GM12878 (cell line): ENCODE data around the gene MEIS2. TPM values are rescaled to one million over a fixed set of nuclear protein-coding genes. Genes with fewer than 3 reads are reported as not detected.

Experiments used
- ATAC-seq: fragments of 200-7000 bp; cut with Tn5 transposase; 3 replicates; pipeline ENCODE4 v1.9.1; 2020; ENCODE audit warnings: mild to moderate bottlenecking, moderate library complexity
- BruUV-seq: library from RNA; stranded (reverse); fragments of 400-500 nt; replicated peaks from 2 replicates; lab custom pipeline; 2021; lab: Mats Ljungman, UMichigan
- CTCF ChIA-PET: fragments of 300-600 bp; sonication (Branson Sonifier 250); formaldehyde crosslinking; extraction: SDS; loops from one replicate; lab custom pipeline; 2021; ENCODE audit warnings: inconsistent platforms; lab: Yijun Ruan, JAX
- POLR2A ChIA-PET: fragments of 350-600 bp; formaldehyde crosslinking; extraction: SDS; loops from one replicate; lab custom pipeline; 2021; ENCODE audit warnings: inconsistent platforms; lab: Charles Lee
- RAD21 ChIA-PET: fragments of 300-600 bp; sonication (Branson Sonifier 250); formaldehyde crosslinking; loops from one replicate; lab custom pipeline; 2023; ENCODE audit warnings: antibody characterized with exemption; ENCODE audit not compliant: unreplicated experiment; lab: Charles Lee
- SMC1A ChIA-PET: fragments of 300-600 bp; sonication (Branson Sonifier 250); formaldehyde crosslinking; loops from one replicate; lab custom pipeline; 2023; ENCODE audit not compliant: unreplicated experiment, uncharacterized antibody; lab: Charles Lee
- DNase-seq: peaks from one replicate; pipeline ENCODE4 v3.0.0-alpha.2; 2011; ENCODE audit warnings: low read depth, low spot score
- FAIRE-seq: peaks from 3 replicates; lab custom pipeline; 2011; peaks lifted over from hg19 to GRCh38; lab: Jason Lieb, UNC
- H2AFZ ChIP-seq: 2 replicates; pipeline ENCODE4 v1.6.0; 2011; ENCODE audit warnings: low read depth, low read length, control low read depth; ENCODE audit not compliant: control insufficient read depth
- H3K27ac ChIP-seq: 2 replicates; pipeline ENCODE4 v1.5.1; 2011; ENCODE audit warnings: control low read depth; ENCODE audit not compliant: control insufficient read depth, insufficient read depth
- H3K27me3 ChIP-seq, 2 experiments: replicated peaks in 1 of 2; 2 replicates each; pipeline versions ENCODE4 v1.6.0 to v1.6.1; 2011; ENCODE audit warnings: low read length in 1 of 2; ENCODE audit not compliant: control insufficient read depth in 2 of 2, insufficient read depth in 2 of 2
- H3K36me3 ChIP-seq, 2 experiments: 2 replicates each; pipeline ENCODE4 v1.5.1; 2011; ENCODE audit warnings: low read length in 1 of 2; ENCODE audit not compliant: control insufficient read depth in 2 of 2, insufficient read depth in 2 of 2
- H3K4me1 ChIP-seq: 2 replicates; pipeline ENCODE4 v1.6.1; 2011; ENCODE audit warnings: mild to moderate bottlenecking, low read length, moderate library complexity, mixed read lengths; ENCODE audit not compliant: control insufficient read depth, insufficient read depth
- H3K4me2 ChIP-seq: 2 replicates; pipeline ENCODE4 v1.6.0; 2011; ENCODE audit warnings: control low read depth; ENCODE audit not compliant: control insufficient read depth, insufficient read depth
- H3K4me3 ChIP-seq: fragments of 200-600 bp; sonication (generic); 2 replicates; pipeline ENCODE4 v1.5.1; 2016
- H3K79me2 ChIP-seq: 2 replicates; pipeline ENCODE4 v1.6.0; 2011; ENCODE audit warnings: low read length; ENCODE audit not compliant: control insufficient read depth, insufficient read depth
- H3K9ac ChIP-seq: 2 replicates; pipeline ENCODE4 v1.8.0; 2011; ENCODE audit warnings: low read length, control low read depth, mixed read lengths; ENCODE audit not compliant: control insufficient read depth, insufficient read depth
- H3K9me3 ChIP-seq: replicated peaks from 3 replicates; pipeline ENCODE4 v1.5.1; 2011; ENCODE audit warnings: mild to moderate bottlenecking, low read length; ENCODE audit not compliant: control insufficient read depth, insufficient read depth
- H4K20me1 ChIP-seq: 2 replicates; pipeline ENCODE4 v1.6.0; 2011; ENCODE audit not compliant: control insufficient read depth, insufficient read depth
- DPF2 ChIP-seq: fragments of 450-650 bp; IDR thresholded peaks from 2 replicates; pipeline ENCODE4 v1.6.1; 2017; ENCODE audit warnings: mild to moderate bottlenecking
- EED ChIP-seq: sonication (generic); IDR thresholded peaks from 2 replicates; pipeline ENCODE4 v1.6.1; 2016; ENCODE audit warnings: antibody characterized with exemption, low read depth
- ETV6 ChIP-seq, 2 experiments: fragments of 450-650 bp in 1 of 2; IDR thresholded peaks in 1 of 2; conservative IDR thresholded peaks in 1 of 2; 2 replicates each; pipeline ENCODE4 v1.6.1; 2014; ENCODE audit warnings: antibody characterized with exemption in 1 of 2, borderline replicate concordance in 1 of 2, low read depth in 1 of 2, mild to moderate bottlenecking in 1 of 2, moderate library complexity in 1 of 2
- FOXK2 ChIP-seq: fragments of 450-650 bp; IDR thresholded peaks from 2 replicates; pipeline ENCODE4 v1.6.1; 2017; ENCODE audit warnings: mild to moderate bottlenecking, moderate library complexity
- MEF2B ChIP-seq: fragments of 450-650 bp; IDR thresholded peaks from 2 replicates; pipeline ENCODE4 v1.6.1; 2018; ENCODE audit warnings: mild to moderate bottlenecking, moderate library complexity; ENCODE audit not compliant: partially characterized antibody, poor library complexity, severe bottlenecking
- NFYB ChIP-seq: IDR thresholded peaks from 2 replicates; pipeline ENCODE4 v1.6.1; 2011; ENCODE audit warnings: low read depth, mild to moderate bottlenecking, low read length, improper control_type of control experiment, moderate library complexity; ENCODE audit not compliant: insufficient read depth
- POLR2AphosphoS2 ChIP-seq: IDR thresholded peaks from 2 replicates; pipeline ENCODE4 v1.6.1; 2011; ENCODE audit warnings: low read depth, mild to moderate bottlenecking, low read length, improper control_type of control experiment, moderate library complexity
- PRDM15 ChIP-seq: fragments of 450-650 bp; formaldehyde crosslinking; IDR thresholded peaks from 2 replicates; pipeline ENCODE4 v1.4.0; 2020; ENCODE audit warnings: mild to moderate bottlenecking, moderate library complexity
- RCOR1 ChIP-seq: conservative IDR thresholded peaks from 2 replicates; pipeline ENCODE4 v1.6.1; 2012; ENCODE audit warnings: low read depth, low read length, improper control_type of control experiment
- SMARCA5 ChIP-seq: fragments of 450-650 bp; IDR thresholded peaks from 2 replicates; pipeline ENCODE4 v1.6.1; 2017; ENCODE audit warnings: mild to moderate bottlenecking
- TCF12 ChIP-seq: IDR thresholded peaks from 2 replicates; pipeline ENCODE4 v1.6.1; 2011; ENCODE audit warnings: low read depth, mild to moderate bottlenecking, low read length
- WGBS: methylation state at CpG from one replicate; pipeline ENCODE4 v1.1.6; 2016; ENCODE audit warnings: low lambda C conversion rate; ENCODE audit not compliant: insufficient replicate concordance, insufficient coverage; ENCODE audit errors: missing lambda C conversion rate; 5-methylcytosine and 5-hydroxymethylcytosine counted together
- in situ Hi-C: fragments of 300-500 bp; cut with MboI; formaldehyde crosslinking; loops from 9 replicates; pipeline ENCODE4 v1.14.3; 2018; ENCODE audit warnings: mixed read lengths
- intact Hi-C: fragments of 100-400 bp; cut with micrococcal nuclease; formaldehyde crosslinking; loops from one replicate; pipeline ENCODE4 v1.14.2; 2022; ENCODE audit not compliant: unreplicated experiment
- polyA plus RNA-seq, 11 experiments: library from polyadenylated mRNA; depleted of rRNA in 4 of 11; unstranded in 6 of 11; stranded (reverse) in 5 of 11; fragments of >200 nt; fragmentation: Nextera tagmentation in 4 of 11; fragmentation: Illumina TruSeq in 1 of 11; extraction: Ambion mirVana in 4 of 11; extraction: Trizol in 1 of 11; gene quantifications; 1 replicate in 1 of 11; 2 replicates in 10 of 11; pipeline versions ENCODE4 v1.2.1 to v1.2.3, GENCODE V29; 2011 to 2016; ENCODE audit warnings: inconsistent platforms in 2 of 11, missing spikeins in 2 of 11, low read depth in 1 of 11
- total RNA-seq, 4 experiments: library from RNA; depleted of rRNA in 3 of 4; stranded (reverse); fragments of >200 nt in 3 of 4; fragmentation: Illumina TruSeq in 1 of 4; extraction: Trizol in 1 of 4; gene quantifications; 2 replicates each; pipeline versions ENCODE4 v1.2.1 to v1.2.3, GENCODE V29; 2013 to 2021

MEIS2 gene
- total and polyA plus RNA-seq, 10 of the 15 experiments (the other 5 are each of a cell fraction or from before 2014, with no cell fraction given), result 9.2 to 54.0 (median 20.4) TPM

DNA sequence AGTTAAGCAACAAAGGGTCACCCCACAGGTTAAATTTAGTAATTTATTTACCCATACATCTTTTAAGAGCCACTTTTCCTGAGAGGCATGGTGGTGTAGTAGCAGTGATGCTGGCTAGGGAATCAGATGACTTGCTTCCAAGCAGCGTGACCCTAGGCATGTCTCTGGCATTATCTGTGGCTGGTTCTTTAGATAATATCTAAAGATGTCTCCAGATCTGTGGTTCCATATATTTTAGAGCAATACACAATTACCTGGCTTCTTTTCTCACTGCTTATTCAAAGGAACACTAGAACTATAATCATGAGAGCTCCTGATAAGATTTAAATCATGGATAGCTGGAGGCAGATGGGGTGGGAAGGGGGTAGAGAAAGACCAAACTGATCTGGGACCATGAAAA is 21.1 kb upstream of the MEIS2 start (continued):
- TF ChIP-seq PRDM15 (CRISPR knock-in tag) (no peak), RCOR1 (no peak)

DNA sequence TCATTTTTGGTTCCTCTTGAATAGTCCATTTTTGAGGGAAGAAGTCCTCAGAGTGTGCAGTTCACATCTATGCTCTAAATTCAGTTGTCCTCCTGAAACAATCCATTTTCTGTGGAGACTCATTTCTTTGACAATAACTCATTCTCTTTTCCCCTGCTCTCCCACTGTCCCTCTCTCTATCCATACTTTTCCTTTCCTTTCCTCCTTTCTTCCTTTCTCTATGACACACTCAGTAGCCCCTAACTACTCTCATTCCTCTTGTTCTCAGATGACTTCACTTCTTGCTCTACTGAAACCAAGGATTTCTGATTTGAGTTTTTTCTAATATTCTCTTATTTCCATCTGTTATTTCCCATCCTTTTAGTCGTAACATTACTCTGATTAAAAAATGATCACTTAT is 16.7 kb upstream of the MEIS2 start:
- WGBS, result 4% methylated on average over 1 of the region's 1 CpG
- TF ChIP-seq POLR2AphosphoS2 (no peak), TCF12 (no peak), DPF2 (no peak), ETV6 (conservative IDR thresholded peaks at IDR 0.05 in 1 of 2, IDR thresholded peaks at IDR 0.05 in 1 of 2; ENCODE audit: borderline replicate concordance in 1 of 2, low read depth in 1 of 2) (no peak), EED (no peak), FOXK2 (no peak), MEF2B (no peak), NFYB (no peak), SMARCA5 (no peak)
- ATAC-seq (no peak), FAIRE-seq (no peak), DNase-seq (no peak)
- no TSS peak for BruUV-seq
- H3K4me1 ChIP-seq, result no peaks in the 10 kb centered on the region
- no peaks in the 10 kb centered on the region for H3K36me3 ChIP-seq
- no peak overlapping the region for H2AFZ ChIP-seq
- SMC1A ChIA-PET, result no interaction called here
- no peak overlapping the region for H3K4me2 ChIP-seq
- no peak overlapping the region for H3K9ac ChIP-seq
- in situ Hi-C loops, result no loop called here
- H3K79me2 ChIP-seq, result no peaks in the 10 kb centered on the region
- no peaks in the 10 kb centered on the region for H3K27me3 ChIP-seq
- CTCF ChIA-PET, result no interaction called here
- H3K9me3 ChIP-seq, result no peaks in the 10 kb centered on the region
- no peaks in the 10 kb centered on the region for H4K20me1 ChIP-seq
- no peak overlapping the region for H3K27ac ChIP-seq
- POLR2A ChIA-PET, result no interaction called here
- no peak overlapping the region for H3K4me3 ChIP-seq
- RAD21 ChIA-PET, result no interaction called here
- intact Hi-C loops, result no loop called here
